LNCaP clone FGC (cell line): ENCODE data around the gene TAF1C.
"Not testable (repeated sequence)": the region's sequence is repeated elsewhere in the genome, so short reads cannot be mapped to it uniquely, and the experiment has no call there.

Experiments
- DNase-seq: peaks from one replicate; pipeline ENCODE4 v3.0.0-alpha.2; 2011; ENCODE audit warnings: low read depth
- H3K4me3 ChIP-seq: 2 replicates; pipeline ENCODE4 v1.5.1; 2011; ENCODE audit warnings: mild to moderate bottlenecking, low read depth, low read length, control low read depth
- TF ChIP-seq, protein P1 (sequence below): IDR thresholded peaks from 2 replicates; pipeline ENCODE4 v1.5.1; 2012; ENCODE audit warnings: mild to moderate bottlenecking; ENCODE audit not compliant: control insufficient read depth, insufficient read depth; ENCODE audit errors: extremely low read depth

The TAF1C gene

DNA sequence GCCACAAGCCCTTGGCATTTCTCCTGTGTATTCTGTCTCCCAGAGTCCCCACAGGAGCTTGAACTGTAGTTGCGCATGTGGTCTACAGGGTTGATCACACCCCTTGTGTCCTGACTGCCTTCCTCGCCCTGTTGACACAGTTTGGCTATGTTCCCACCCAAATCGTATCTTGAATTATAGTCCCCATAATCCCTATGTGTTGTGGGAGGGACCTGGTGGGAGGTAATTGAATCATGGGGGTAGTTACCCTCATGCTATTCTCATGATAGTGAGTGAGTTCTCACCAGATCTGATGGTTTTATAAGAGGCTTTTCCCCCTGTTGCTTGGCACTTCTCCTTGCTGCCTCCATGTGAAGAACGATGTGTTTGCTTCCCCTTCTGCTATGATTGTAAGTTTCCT lies 25.3 kb upstream of the TAF1C start:
- TF ChIP-seq, protein P1, sequence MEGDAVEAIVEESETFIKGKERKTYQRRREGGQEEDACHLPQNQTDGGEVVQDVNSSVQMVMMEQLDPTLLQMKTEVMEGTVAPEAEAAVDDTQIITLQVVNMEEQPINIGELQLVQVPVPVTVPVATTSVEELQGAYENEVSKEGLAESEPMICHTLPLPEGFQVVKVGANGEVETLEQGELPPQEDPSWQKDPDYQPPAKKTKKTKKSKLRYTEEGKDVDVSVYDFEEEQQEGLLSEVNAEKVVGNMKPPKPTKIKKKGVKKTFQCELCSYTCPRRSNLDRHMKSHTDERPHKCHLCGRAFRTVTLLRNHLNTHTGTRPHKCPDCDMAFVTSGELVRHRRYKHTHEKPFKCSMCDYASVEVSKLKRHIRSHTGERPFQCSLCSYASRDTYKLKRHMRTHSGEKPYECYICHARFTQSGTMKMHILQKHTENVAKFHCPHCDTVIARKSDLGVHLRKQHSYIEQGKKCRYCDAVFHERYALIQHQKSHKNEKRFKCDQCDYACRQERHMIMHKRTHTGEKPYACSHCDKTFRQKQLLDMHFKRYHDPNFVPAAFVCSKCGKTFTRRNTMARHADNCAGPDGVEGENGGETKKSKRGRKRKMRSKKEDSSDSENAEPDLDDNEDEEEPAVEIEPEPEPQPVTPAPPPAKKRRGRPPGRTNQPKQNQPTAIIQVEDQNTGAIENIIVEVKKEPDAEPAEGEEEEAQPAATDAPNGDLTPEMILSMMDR: no peak
- DNase-seq: no peak
- no peak overlapping the region for H3K4me3 ChIP-seq

DNA sequence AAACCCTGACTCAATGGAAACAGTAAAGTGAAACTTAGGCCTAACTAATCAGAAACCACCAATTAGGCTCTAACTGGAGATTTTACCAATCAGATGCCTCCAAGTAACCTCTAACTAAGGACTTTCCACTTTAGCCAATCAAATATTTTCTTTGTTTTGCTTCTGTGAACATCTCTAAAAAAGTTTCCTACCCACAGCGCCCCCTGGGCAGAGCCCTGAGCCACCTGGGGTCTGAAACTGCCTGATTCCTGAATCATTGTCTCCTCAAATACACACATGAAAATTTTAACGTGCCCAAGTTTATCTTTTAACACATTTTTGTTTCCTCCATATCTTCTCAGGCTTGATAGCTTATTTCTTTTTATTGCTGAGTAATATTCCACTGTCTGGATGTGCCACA lies 23.1 kb upstream of the TAF1C start:
- DNase-seq: no peak
- TF ChIP-seq, protein P1: no peak
- no peak overlapping the region for H3K4me3 ChIP-seq

DNA sequence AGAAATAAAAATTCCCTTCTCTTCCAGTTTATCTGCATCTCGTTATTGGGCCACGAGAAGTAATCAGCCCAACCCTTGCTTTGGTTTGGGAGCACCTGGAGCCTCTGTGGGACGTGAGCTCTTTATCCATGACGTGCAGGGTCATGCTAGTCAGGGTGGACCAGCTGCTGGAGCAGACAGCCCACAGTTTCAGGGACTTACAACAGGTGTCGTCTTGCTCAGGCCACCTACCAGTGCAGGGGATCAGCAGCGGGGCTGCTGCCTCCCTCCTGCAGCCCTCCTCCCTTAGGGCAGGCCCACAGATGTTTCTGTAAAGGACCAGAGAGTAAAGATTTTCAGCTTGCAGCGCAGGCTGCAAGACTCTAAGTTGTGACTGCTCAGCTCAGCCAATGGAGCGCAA lies 21.0 kb upstream of the TAF1C start:
- DNase-seq: no peak
- H3K4me3 ChIP-seq: no peak overlapping the region
- TF ChIP-seq, protein P1: no peak

DNA sequence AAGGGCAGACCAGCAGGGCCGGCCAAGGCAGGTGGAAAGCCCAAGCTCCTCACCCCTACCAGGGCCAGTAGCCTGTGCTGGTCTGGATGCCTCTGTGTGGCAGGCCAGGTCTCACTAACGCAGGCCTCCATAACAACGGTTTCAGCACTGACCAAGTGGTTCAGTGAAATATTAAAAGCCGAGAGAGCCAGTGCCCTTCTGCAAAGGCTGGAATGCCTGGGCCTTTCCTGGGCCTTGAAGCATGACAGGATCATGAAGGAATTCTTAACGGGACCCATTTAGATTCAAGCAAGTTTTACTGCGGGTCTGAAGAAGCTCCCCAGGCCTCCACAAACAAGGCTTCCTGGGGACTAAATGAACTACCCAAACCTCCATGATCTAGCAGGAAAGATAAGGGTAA lies 20.4 kb upstream of the TAF1C start:
- no peak for DNase-seq
- TF ChIP-seq, protein P1: no peak
- H3K4me3 ChIP-seq: no peak overlapping the region

DNA sequence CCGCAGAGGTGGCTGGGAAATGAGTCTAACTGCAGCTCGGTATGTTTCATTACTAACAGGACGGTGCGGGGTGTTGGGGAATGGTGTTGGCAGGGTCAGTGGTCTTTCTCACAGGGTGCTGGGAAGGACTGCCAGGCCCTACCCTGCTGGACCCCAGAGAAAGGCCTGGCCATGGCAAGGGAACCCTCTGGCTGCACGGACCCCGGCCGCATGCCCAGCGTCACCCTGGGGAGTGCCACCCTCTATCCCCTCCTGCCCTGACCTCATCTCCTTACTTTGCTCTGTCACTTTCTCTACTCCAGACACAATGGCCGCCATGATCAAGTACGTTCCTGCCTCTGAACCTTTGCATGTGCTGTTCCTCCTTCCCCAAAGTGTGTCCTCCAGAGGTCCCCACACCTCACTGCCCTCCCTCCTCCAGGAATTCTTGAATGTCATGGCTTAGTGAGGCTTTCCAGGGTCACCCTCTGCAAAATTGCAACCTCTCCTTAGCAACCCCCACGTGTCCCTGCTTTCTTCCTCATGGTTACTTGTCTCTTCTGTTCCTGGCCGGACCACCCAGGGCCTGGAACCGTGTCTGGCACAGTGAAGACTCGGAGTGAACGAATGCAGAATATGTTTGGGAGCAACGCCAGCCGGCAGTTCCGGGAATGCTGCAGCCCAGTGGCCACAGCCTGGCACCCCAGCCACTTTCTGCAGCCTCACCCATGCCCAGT lies 19.3 kb upstream of the TAF1C start:
- TF ChIP-seq, protein P1: no peak
- no peak for DNase-seq

DNA sequence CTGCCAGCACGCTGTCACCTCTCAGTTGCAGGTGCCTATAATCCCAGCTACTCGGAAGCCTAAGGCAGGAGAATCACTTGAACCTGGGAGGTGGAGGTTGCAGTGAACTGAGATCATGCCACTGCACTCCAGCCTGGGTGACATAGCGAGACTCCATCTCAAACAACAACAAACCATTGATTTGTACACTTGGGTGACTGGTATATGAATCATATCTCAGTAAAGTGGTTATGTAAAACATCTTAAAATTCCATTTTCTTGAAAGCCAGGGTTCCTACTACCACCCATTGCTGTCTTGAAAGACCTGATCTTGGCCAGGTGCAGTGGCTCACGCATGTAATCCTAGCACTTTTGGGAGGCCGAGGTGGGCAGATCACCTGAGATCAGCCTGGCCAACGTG lies 18.3 kb upstream of the TAF1C start:
- not testable (repeated sequence) for DNase-seq, H3K4me3 ChIP-seq

More for the DNA sequence above, 19.3 kb upstream of the TAF1C start:
- no peak overlapping the region for H3K4me3 ChIP-seq

DNA sequence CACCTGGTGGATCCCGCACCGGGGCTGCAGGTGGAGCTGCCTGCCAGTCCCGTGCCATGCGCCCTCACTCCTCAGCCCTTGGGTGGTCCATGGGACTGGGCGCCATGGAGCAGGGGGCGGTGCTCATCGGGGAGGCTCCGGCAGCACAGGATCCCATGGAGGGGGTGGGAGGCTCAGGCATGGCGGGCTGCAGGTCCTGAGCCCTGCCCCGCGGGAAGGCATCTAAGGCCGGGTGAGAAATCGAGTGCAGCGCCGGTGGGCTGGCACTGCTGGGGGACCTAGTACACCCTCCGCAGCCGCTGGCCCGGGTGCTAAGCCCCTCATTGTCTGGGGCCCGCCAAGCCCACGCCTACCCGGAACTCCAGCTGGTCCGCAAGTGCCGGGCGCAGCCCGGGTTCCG lies 17.7 kb upstream of the TAF1C start:
- not testable (repeated sequence) for DNase-seq, H3K4me3 ChIP-seq

DNA sequence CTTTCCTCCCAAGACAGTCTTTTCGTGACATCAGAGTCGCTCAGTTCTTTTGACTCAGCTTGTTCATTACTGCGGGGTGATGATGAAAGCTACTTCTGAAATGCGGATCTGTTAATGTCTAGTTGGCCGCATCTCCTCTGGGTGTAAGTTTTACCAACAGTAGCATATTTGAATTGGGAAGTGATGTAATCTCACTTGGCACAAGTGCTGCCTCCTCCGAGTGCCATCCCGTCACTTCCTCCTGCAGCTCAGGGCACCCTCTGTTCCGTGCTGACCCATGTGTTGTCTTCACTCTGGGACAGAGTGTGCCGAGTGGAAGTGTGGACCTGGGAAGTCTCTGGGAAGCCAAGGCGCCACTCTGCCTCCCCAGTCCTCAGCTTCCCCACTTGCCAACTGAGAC lies 13.0 kb upstream of the TAF1C start:
- TF ChIP-seq, protein P1: no peak
- DNase-seq: peak; percentile 52
- peak overlapping the region; percentile 29 for H3K4me3 ChIP-seq
